K562 (cell line): ENCODE data around the gene METRN. TPM values are rescaled to one million over a fixed set of nuclear protein-coding genes. Genes with fewer than 3 reads are reported as not detected.

ENCODE experiments used
- BCL6 ChIP-seq: fragments of 250-450 bp; sonication (Bioruptor Pico); IDR thresholded peaks from 2 replicates; pipeline ENCODE4 v1.4.0; 2020
- CBFA2T2 ChIP-seq: fragments of 450-650 bp; conservative IDR thresholded peaks from 2 replicates; pipeline ENCODE4 v1.6.1; 2017; ENCODE audit warnings: mild to moderate bottlenecking
- E2F3 ChIP-seq: fragments of 250-450 bp; sonication (Bioruptor Pico); IDR thresholded peaks from 2 replicates; pipeline ENCODE4 v1.4.0; 2020; ENCODE audit warnings: mild to moderate bottlenecking
- FOSL1 ChIP-seq: fragments of 200-800 bp; sonication (Bioruptor generic); conservative IDR thresholded peaks from 2 replicates; pipeline ENCODE4 v1.6.1; 2016; ENCODE audit warnings: missing genetic modification characterization, missing compliant biosample characterization
- FOXA1 ChIP-seq: fragments of 450-650 bp; IDR thresholded peaks from 2 replicates; pipeline ENCODE4 v1.6.1; 2016; ENCODE audit warnings: mild to moderate bottlenecking, borderline replicate concordance
- HEY1 ChIP-seq: fragments of 250-450 bp; sonication (Bioruptor Pico); IDR thresholded peaks from 2 replicates; pipeline ENCODE4 v1.5.0; 2020; ENCODE audit warnings: mild to moderate bottlenecking, moderate library complexity, borderline replicate concordance
- KLF10 ChIP-seq: fragments of 250-450 bp; sonication (Bioruptor Pico); IDR thresholded peaks from 2 replicates; pipeline ENCODE4 v1.6.1; 2021; ENCODE audit warnings: matching md5 sums
- MYNN ChIP-seq, 2 experiments: sonication (generic); formaldehyde crosslinking in 1 of 2; IDR thresholded peaks; 2 replicates each; pipeline versions ENCODE4 v1.5.0 to v1.6.1; 2016 to 2020; ENCODE audit warnings: antibody characterized with exemption in 1 of 2, missing genetic modification reagents in 1 of 2
- NBN ChIP-seq: fragments of 450-650 bp; IDR thresholded peaks from 2 replicates; pipeline ENCODE4 v1.6.1; 2016; ENCODE audit warnings: low read depth, mild to moderate bottlenecking
- NFE2L1 ChIP-seq: fragments of 450-650 bp; IDR thresholded peaks from 2 replicates; pipeline ENCODE4 v1.6.1; 2016; ENCODE audit warnings: missing genetic modification characterization, low read depth, mild to moderate bottlenecking, missing compliant biosample characterization, moderate library complexity, borderline replicate concordance
- PHTF2 ChIP-seq: fragments of 250-450 bp; sonication (Bioruptor Pico); IDR thresholded peaks from 2 replicates; pipeline ENCODE4 v1.5.0; 2021; ENCODE audit warnings: mild to moderate bottlenecking
- ZC3H4 ChIP-seq: sonication (generic); formaldehyde crosslinking; IDR thresholded peaks from 2 replicates; pipeline ENCODE4 v1.9.0; 2021; ENCODE audit warnings: missing genetic modification reagents, borderline replicate concordance
- ZNF197 ChIP-seq: fragments of 200-800 bp; sonication (Bioruptor generic); IDR thresholded peaks from 2 replicates; pipeline ENCODE4 v1.6.1; 2016; ENCODE audit warnings: low read depth, missing genetic modification characterization, missing compliant biosample characterization
- ZNF75A ChIP-seq: fragments of 450-650 bp; formaldehyde crosslinking; IDR thresholded peaks from 2 replicates; pipeline ENCODE4 v1.4.0; 2020; ENCODE audit warnings: mild to moderate bottlenecking
- polyA plus RNA-seq, 8 experiments: library from polyadenylated mRNA; depleted of rRNA in 4 of 8; stranded (reverse) in 5 of 8; unstranded in 3 of 8; fragments of >200 nt; fragmentation: Nextera tagmentation in 2 of 8; fragmentation: Illumina TruSeq in 1 of 8; extraction: Ambion mirVana in 2 of 8; extraction: Trizol in 1 of 8; gene quantifications; 2 replicates each; pipeline versions ENCODE4 v1.2.1 to v1.2.3, GENCODE V29; 2011 to 2014; ENCODE audit warnings: inconsistent platforms in 1 of 8, missing spikeins in 1 of 8
- total RNA-seq, 7 experiments: library from RNA; depleted of rRNA in 6 of 7; stranded (reverse); fragments of >200 nt in 6 of 7; fragmentation: Illumina TruSeq in 2 of 7; extraction: Trizol in 2 of 7; gene quantifications; 2 replicates each; pipeline versions ENCODE4 v1.2.1 to v1.2.3, GENCODE V29; 2011 to 2021; ENCODE audit warnings: low replicate concordance in 1 of 7
- TF ChIP-seq, protein P1 (sequence below): sonication (generic); formaldehyde crosslinking; IDR thresholded peaks from 2 replicates; pipeline ENCODE4 v1.8.0; 2022; ENCODE audit warnings: mild to moderate bottlenecking, missing genetic modification reagents
- TF ChIP-seq, protein P2 (sequence below): fragments of 250-450 bp; sonication (Bioruptor Pico); IDR thresholded peaks from 2 replicates; pipeline ENCODE4 v1.5.0; 2022; ENCODE audit warnings: mild to moderate bottlenecking
- TF ChIP-seq, protein P3 (sequence below): sonication (generic); formaldehyde crosslinking; IDR thresholded peaks from 2 replicates; pipeline ENCODE4 v1.8.0; 2022; ENCODE audit warnings: missing genetic modification reagents, mild to moderate bottlenecking, moderate library complexity, borderline replicate concordance
- TF ChIP-seq, protein P4 (sequence below), 3 experiments: fragments of 200-800 bp in 1 of 3; sonication (Bioruptor generic) in 1 of 3; sonication (generic) in 1 of 3; formaldehyde crosslinking in 1 of 3; IDR thresholded peaks; 2 replicates each; pipeline versions ENCODE4 v1.6.1 to v1.8.0; 2016 to 2022; ENCODE audit warnings: mild to moderate bottlenecking in 2 of 3, missing compliant biosample characterization in 2 of 3, missing genetic modification characterization in 2 of 3, missing genetic modification reagents in 1 of 3

The METRN gene
- total and polyA plus RNA-seq, 9 of the 15 experiments (the other 6 are each of a cell fraction or from before 2014, with no cell fraction given) = 0.20 to 89.8 (median 15.4) TPM

DNA sequence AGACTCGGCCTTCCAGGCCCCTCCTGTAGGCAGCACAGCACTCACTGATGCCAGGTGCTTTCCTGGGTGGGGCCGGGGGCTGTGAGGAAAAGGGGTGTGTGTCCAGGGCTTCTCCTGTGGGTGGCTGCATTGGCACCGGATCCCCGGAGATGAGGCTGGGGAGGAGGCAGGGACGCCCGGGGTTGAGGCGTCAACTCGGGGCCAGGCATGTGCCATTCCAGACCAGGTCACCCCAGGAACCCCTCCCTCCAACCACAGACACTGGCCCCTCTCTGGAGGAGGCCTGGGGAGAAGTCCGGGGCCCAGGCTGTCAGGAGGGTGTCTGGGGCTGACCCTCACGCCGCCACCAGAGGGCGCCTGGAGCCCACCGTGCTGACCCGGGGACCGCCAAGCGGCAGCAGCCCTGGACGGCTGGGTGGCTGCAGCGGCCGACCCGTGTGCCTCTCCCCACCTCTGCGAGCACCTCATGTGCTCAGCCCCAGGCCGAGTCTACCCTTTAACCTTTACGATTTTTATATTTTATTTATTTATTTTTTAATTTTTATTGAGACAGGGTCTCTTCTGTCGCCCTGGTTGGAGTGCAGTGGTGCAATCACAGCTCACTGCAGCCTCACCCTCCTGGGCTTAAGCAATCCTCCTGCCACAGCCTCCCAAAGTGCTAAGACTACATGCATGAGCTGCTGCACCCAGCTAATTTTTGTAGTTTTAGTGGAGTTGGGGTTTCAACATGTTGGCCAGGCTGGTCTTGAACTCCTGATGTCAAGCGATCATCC is 3.2 kb upstream of the METRN start (continued):
- TF ChIP-seq, protein P1, sequence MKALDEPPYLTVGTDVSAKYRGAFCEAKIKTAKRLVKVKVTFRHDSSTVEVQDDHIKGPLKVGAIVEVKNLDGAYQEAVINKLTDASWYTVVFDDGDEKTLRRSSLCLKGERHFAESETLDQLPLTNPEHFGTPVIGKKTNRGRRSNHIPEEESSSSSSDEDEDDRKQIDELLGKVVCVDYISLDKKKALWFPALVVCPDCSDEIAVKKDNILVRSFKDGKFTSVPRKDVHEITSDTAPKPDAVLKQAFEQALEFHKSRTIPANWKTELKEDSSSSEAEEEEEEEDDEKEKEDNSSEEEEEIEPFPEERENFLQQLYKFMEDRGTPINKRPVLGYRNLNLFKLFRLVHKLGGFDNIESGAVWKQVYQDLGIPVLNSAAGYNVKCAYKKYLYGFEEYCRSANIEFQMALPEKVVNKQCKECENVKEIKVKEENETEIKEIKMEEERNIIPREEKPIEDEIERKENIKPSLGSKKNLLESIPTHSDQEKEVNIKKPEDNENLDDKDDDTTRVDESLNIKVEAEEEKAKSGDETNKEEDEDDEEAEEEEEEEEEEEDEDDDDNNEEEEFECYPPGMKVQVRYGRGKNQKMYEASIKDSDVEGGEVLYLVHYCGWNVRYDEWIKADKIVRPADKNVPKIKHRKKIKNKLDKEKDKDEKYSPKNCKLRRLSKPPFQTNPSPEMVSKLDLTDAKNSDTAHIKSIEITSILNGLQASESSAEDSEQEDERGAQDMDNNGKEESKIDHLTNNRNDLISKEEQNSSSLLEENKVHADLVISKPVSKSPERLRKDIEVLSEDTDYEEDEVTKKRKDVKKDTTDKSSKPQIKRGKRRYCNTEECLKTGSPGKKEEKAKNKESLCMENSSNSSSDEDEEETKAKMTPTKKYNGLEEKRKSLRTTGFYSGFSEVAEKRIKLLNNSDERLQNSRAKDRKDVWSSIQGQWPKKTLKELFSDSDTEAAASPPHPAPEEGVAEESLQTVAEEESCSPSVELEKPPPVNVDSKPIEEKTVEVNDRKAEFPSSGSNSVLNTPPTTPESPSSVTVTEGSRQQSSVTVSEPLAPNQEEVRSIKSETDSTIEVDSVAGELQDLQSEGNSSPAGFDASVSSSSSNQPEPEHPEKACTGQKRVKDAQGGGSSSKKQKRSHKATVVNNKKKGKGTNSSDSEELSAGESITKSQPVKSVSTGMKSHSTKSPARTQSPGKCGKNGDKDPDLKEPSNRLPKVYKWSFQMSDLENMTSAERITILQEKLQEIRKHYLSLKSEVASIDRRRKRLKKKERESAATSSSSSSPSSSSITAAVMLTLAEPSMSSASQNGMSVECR (CRISPR knock-in tag) = no peak
- TF ChIP-seq, protein P2, sequence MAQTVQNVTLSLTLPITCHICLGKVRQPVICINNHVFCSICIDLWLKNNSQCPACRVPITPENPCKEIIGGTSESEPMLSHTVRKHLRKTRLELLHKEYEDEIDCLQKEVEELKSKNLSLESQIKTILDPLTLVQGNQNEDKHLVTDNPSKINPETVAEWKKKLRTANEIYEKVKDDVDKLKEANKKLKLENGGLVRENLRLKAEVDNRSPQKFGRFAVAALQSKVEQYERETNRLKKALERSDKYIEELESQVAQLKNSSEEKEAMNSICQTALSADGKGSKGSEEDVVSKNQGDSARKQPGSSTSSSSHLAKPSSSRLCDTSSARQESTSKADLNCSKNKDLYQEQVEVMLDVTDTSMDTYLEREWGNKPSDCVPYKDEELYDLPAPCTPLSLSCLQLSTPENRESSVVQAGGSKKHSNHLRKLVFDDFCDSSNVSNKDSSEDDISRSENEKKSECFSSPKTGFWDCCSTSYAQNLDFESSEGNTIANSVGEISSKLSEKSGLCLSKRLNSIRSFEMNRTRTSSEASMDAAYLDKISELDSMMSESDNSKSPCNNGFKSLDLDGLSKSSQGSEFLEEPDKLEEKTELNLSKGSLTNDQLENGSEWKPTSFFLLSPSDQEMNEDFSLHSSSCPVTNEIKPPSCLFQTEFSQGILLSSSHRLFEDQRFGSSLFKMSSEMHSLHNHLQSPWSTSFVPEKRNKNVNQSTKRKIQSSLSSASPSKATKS = no peak
- no peak for TF ChIP-seq ZNF197 (CRISPR knock-in tag)
- TF ChIP-seq KLF10 (CRISPR knock-in tag) = no peak
- no peak for TF ChIP-seq FOSL1 (tag)
- TF ChIP-seq ZC3H4 (CRISPR knock-in tag) = no peak
- TF ChIP-seq, protein P3, sequence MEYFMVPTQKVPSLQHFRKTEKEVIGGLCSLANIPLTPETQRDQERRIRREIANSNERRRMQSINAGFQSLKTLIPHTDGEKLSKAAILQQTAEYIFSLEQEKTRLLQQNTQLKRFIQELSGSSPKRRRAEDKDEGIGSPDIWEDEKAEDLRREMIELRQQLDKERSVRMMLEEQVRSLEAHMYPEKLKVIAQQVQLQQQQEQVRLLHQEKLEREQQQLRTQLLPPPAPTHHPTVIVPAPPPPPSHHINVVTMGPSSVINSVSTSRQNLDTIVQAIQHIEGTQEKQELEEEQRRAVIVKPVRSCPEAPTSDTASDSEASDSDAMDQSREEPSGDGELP (CRISPR knock-in tag) = peak; percentile 70
- no peak for TF ChIP-seq BCL6 (CRISPR knock-in tag)
- TF ChIP-seq FOXA1 = no peak
- TF ChIP-seq NBN = no peak
- TF ChIP-seq CBFA2T2 = no peak
- TF ChIP-seq, protein P4, sequence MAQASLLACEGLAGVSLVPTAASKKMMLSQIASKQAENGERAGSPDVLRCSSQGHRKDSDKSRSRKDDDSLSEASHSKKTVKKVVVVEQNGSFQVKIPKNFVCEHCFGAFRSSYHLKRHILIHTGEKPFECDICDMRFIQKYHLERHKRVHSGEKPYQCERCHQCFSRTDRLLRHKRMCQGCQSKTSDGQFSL (CRISPR knock-in tag; IDR thresholded peaks at IDR 0.05) = peak; percentile 49; the same call in 1 of the 2 replicates
- TF ChIP-seq, protein P4 (tag; IDR thresholded peaks at IDR 0.05) = no peak
- no peak for TF ChIP-seq PHTF2
- TF ChIP-seq NFE2L1 = no peak
- TF ChIP-seq HEY1 = no peak
- TF ChIP-seq MYNN (IDR thresholded peaks at IDR 0.05) = no peak
- no peak for TF ChIP-seq MYNN (CRISPR knock-in tag; IDR thresholded peaks at IDR 0.05)
- no peak for TF ChIP-seq ZNF75A (CRISPR knock-in tag)
- no peak for TF ChIP-seq E2F3 (CRISPR knock-in tag)
